Esophagus squamous epithelium (tissue), 4 donors: Measurements from ENCODE around the gene VSTM5.

ENCODE experiments used
- CTCF ChIP-seq, 6 experiments: fragments of 450-650 bp in 4 of 6; fragments of 200-600 bp in 2 of 6; sonication (generic) in 2 of 6; IDR thresholded peaks; one replicate each; pipeline ENCODE4 v1.5.1; 2016 to 2019; ENCODE audit warnings: antibody characterized with exemption in 6 of 6, mild to moderate bottlenecking in 4 of 6, moderate library complexity in 4 of 6
- POLR2A ChIP-seq, 4 donors: fragments of 450-650 bp; IDR thresholded peaks; one replicate each; pipeline ENCODE4 v1.6.1; 2017; ENCODE audit warnings: antibody characterized with exemption in 4 of 4, mild to moderate bottlenecking in 4 of 4, moderate library complexity in 3 of 4

GRCh38 chr11:93791493-93791892, 58.9 kb downstream of the VSTM5 start:
- TF ChIP-seq CTCF (IDR thresholded peaks at IDR 0.05) (no peak), POLR2A (IDR thresholded peaks at IDR 0.05) (no peak)
